ENCODE data around the gene CLHC1.
"Not testable (repeated sequence)": the region's sequence is repeated elsewhere in the genome, so short reads cannot be mapped to it uniquely, and the experiment has no call there.

- TF ChIP-seq POLR2A (IDR thresholded peaks at IDR 0.05; ENCODE audit: control extremely low read depth in 1 of 2, low read depth in 2 of 2, low read length in 2 of 2); RFX5 (IDR thresholded peaks at IDR 0.05; ENCODE audit: borderline replicate concordance, low read depth, low read length); CREB1 (IDR thresholded peaks at IDR 0.05); BACH1 (IDR thresholded peaks at IDR 0.05; ENCODE audit: low read length); RAD21 (IDR thresholded peaks at IDR 0.05 in 1 of 2, conservative IDR thresholded peaks at IDR 0.05 in 1 of 2; ENCODE audit: low read depth in 2 of 2, low read length in 2 of 2); SRF (IDR thresholded peaks at IDR 0.05; ENCODE audit: low read depth, low read length); EP300 (IDR thresholded peaks at IDR 0.05; ENCODE audit: borderline replicate concordance in 1 of 2, low read depth in 2 of 2, low read length in 2 of 2); JUN (IDR thresholded peaks at IDR 0.05; ENCODE audit: low read depth, low read length); YY1 (IDR thresholded peaks at IDR 0.05; ENCODE audit: low read depth, low read length); RBBP5 (IDR thresholded peaks at IDR 0.05; ENCODE audit: borderline replicate concordance, low read depth, low read length); SUZ12 (IDR thresholded peaks at IDR 0.05; ENCODE audit: low read length); ATF3 (IDR thresholded peaks at IDR 0.05; ENCODE audit: insufficient read depth, low read depth, low read length): not testable (repeated sequence)
- TF ChIP-seq, protein P1, sequence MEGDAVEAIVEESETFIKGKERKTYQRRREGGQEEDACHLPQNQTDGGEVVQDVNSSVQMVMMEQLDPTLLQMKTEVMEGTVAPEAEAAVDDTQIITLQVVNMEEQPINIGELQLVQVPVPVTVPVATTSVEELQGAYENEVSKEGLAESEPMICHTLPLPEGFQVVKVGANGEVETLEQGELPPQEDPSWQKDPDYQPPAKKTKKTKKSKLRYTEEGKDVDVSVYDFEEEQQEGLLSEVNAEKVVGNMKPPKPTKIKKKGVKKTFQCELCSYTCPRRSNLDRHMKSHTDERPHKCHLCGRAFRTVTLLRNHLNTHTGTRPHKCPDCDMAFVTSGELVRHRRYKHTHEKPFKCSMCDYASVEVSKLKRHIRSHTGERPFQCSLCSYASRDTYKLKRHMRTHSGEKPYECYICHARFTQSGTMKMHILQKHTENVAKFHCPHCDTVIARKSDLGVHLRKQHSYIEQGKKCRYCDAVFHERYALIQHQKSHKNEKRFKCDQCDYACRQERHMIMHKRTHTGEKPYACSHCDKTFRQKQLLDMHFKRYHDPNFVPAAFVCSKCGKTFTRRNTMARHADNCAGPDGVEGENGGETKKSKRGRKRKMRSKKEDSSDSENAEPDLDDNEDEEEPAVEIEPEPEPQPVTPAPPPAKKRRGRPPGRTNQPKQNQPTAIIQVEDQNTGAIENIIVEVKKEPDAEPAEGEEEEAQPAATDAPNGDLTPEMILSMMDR (IDR thresholded peaks at IDR 0.05; ENCODE audit: control extremely low read depth in 1 of 3, insufficient read depth in 1 of 3, low read depth in 1 of 3, low read length in 3 of 3): not testable (repeated sequence)
These were observed 42.3 kb upstream of the CLHC1 start for GRCh38 chr2:55274346-55274745.
